Pancreas (tissue), 10 donors: ENCODE measurements around the gene LCN2. TPM values are rescaled to one million over a fixed set of nuclear protein-coding genes. Genes with fewer than 3 reads are reported as not detected.

Experiments
- ATAC-seq, 4 donors: fragments of 200-7000 bp; cut with Tn5 transposase; one replicate each; pipeline versions ENCODE4 v1.8.0 to v1.9.1; 2020; ENCODE audit warnings: mild to moderate bottlenecking in 4 of 4, moderate library complexity in 4 of 4
- DNase-seq, 6 donors: peaks; one replicate each; pipeline ENCODE4 v3.0.0-alpha.2; 2020
- FAIRE-seq: peaks from 2 replicates; lab custom pipeline; 2012; peaks lifted over from hg19 to GRCh38; lab: Jason Lieb, UNC
- H3K27ac ChIP-seq, 4 donors: fragments of 200-600 bp; sonication (generic); 1 replicate in 3 of 4; 2 replicates in 1 of 4; pipeline versions ENCODE4 v1.5.0 to v1.8.0; 2020
- H3K27me3 ChIP-seq, 4 donors: fragments of 200-600 bp; one replicate each; pipeline ENCODE4 v1.8.0; 2021
- H3K36me3 ChIP-seq, 3 donors: fragments of 200-600 bp; sonication (generic) in 1 of 3; one replicate each; pipeline versions ENCODE4 v1.5.0 to v1.8.0; 2020 to 2021
- H3K4me1 ChIP-seq, 3 donors: fragments of 200-600 bp; one replicate each; pipeline ENCODE4 v1.8.0; 2021
- H3K4me3 ChIP-seq, 4 donors: fragments of 200-600 bp; sonication (generic) in 2 of 4; one replicate each; pipeline versions ENCODE4 v1.5.0 to v1.8.0; 2020 to 2021
- H3K9me3 ChIP-seq, 4 donors: fragments of 200-600 bp; one replicate each; pipeline ENCODE4 v1.8.0; 2021
- CTCF ChIP-seq, 4 donors: fragments of 200-600 bp; sonication (generic) in 3 of 4; IDR thresholded peaks; one replicate each; pipeline versions ENCODE4 v1.5.0 to v1.8.0; 2021; ENCODE audit warnings: antibody characterized with exemption in 4 of 4
- WGBS, 2 donors: extraction: QIAGEN DNeasy Blood & Tissue Kit; methylation state at CpG; one replicate each; pipeline ENCODE4 v1.1.7; 2013; 5-methylcytosine and 5-hydroxymethylcytosine counted together
- intact Hi-C, 3 donors: fragments of 100-400 bp; cut with DNase I; formaldehyde crosslinking; loops; one replicate each; pipeline versions ENCODE4 v1.11.1 to v1.14.2; 2022
- polyA plus RNA-seq, 2 donors: library from polyadenylated mRNA; stranded (reverse); fragments of 200-250 nt; gene quantifications; one replicate each; pipeline ENCODE4 v1.2.3, GENCODE V29; 2013
- total RNA-seq, 6 donors: library from RNA; stranded (reverse); fragmentation: NEBNext Ultra II Directional in 4 of 6; extraction: Animal tissue kit (Norgen Biotek cat#: 25700) in 4 of 6; gene quantifications; one replicate each; pipeline versions ENCODE4 v1.2.1 to v1.2.4, GENCODE V29; 2021 to 2023
- donor health status: healthy with polysubstance abuse.
- donor health status: DM: no; HTN: no; CAD: no; lungs with moderate emphysema.
- donor health status: DM: no; HTN: no; CAD: no.
- donor health status: control.
- donor health status: control.
- donor health status: Bipolar disorder and iron deficiency.
- donor health status: DM: yes; HTN: yes; CAD: no.
- donor health status: DM: no; HTN: no; CAD: no.
- donor health status: DM: no; HTN: no; CAD: no.
- donor health status: DM: yes; HTN: yes; CAD: no.

Gene LCN2
- total and polyA plus RNA-seq, 8 donors = 6.3 to 158 (median 49.5) TPM

GRCh38 chr9:128164307-128164885 lies 15.1 kb downstream of the LCN2 start:
- H3K9me3 ChIP-seq = no peaks in the 10 kb centered on the region
- DNase-seq = no peak
- H3K27ac ChIP-seq = no peak overlapping the region
- 85% methylated on average over 14 of the region's 14 CpGs for WGBS, 2 donors
- intact Hi-C loops = no loop called here
- H3K4me1 ChIP-seq = peaks cover 0 to 13% (median 3%) of the 10 kb centered on the region in 3 donors
- ATAC-seq = no peak
- H3K36me3 ChIP-seq = peaks cover 0 to 42% (median 0%) of the 10 kb centered on the region in 3 donors
- H3K4me3 ChIP-seq = no peak overlapping the region
- no peak for FAIRE-seq
- H3K27me3 ChIP-seq = no peaks in the 10 kb centered on the region
- TF ChIP-seq CTCF (IDR thresholded peaks at IDR 0.05) = no peak

DNA sequence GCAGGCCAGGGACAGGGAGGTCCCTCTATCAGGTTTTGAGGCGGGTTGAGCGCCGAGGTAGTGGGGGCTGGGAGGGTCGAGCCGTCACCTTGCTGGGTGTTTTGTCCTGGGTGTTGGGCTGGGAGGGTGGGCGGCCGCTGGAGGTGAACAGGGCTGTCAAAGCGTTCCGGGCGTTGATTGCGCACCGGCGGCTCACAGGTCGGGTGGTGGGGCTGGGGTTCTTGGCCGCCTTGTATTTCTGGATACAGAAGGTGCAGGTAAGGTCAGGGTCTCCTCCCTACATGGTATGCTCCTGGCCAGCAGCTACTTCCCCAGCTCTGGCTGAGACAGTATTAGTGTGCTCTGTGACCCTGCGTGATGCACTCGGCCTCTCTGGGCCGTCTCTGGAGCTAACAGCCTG lies 16.9 kb downstream of the LCN2 start:
- ATAC-seq (no peak), FAIRE-seq (no peak), DNase-seq (no peak)
- H3K27me3 ChIP-seq = no peaks in the 10 kb centered on the region
- peaks cover 0 to 8% (median 3%) of the 10 kb centered on the region in 3 donors for H3K4me1 ChIP-seq
- no peak for TF ChIP-seq CTCF (IDR thresholded peaks at IDR 0.05)
- WGBS, 2 donors = 95 to 97% methylated on average over 18 of the region's 18 CpGs
- no peak overlapping the region for H3K4me3 ChIP-seq
- H3K9me3 ChIP-seq = no peaks in the 10 kb centered on the region
- no peak overlapping the region for H3K27ac ChIP-seq
- H3K36me3 ChIP-seq = peaks cover 0 to 48% (median 2%) of the 10 kb centered on the region in 3 donors
- intact Hi-C loops = no loop called here

DNA sequence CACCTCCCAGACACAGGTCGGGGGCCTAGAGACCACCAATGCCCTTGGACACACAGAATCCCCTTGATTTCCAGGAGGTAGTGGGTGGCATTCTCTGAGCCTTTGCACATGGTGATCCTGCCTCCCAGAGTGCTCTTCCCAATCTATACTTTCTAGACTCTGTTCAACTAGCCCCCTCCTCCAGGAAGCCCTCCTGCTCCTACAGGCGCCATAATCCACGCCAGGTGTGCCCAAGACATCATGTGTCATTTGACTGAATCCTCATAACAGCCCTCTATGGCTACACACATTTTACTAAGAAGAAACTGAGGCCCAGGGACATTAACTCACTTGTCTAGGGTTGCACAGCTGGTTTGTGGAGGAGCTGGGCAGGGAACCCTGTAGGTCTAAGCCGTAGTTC lies 18.0 kb downstream of the LCN2 start:
- no peak overlapping the region for H3K4me3 ChIP-seq
- no peaks in the 10 kb centered on the region for H3K27me3 ChIP-seq
- DNase-seq = no peak
- WGBS, 2 donors = 97 to 99% methylated on average over 4 of the region's 4 CpGs
- TF ChIP-seq CTCF (IDR thresholded peaks at IDR 0.05) = no peak
- H3K4me1 ChIP-seq = peaks cover 0 to 3% (median 0%) of the 10 kb centered on the region in 3 donors
- H3K27ac ChIP-seq = no peak overlapping the region
- no peak for ATAC-seq
- H3K9me3 ChIP-seq = no peaks in the 10 kb centered on the region
- peaks cover 0 to 48% (median 2%) of the 10 kb centered on the region in 3 donors for H3K36me3 ChIP-seq
- FAIRE-seq = no peak
- intact Hi-C loops = no loop called here

- TF ChIP-seq CTCF (IDR thresholded peaks at IDR 0.05) = no peak
- Histone ChIP-seq H3K27me3 (no peaks in the 10 kb centered on the region), H3K36me3 (peaks cover 0 to 48% (median 2%) of the 10 kb centered on the region in 3 donors), H3K4me3 (no peak overlapping the region), H3K27ac (no peak overlapping the region), H3K4me1 (no peaks in the 10 kb centered on the region), H3K9me3 (no peaks in the 10 kb centered on the region)
- ATAC-seq = no peak
- WGBS, 2 donors = 86 to 88% methylated on average over 8 of the region's 8 CpGs
- DNase-seq = no peak
- intact Hi-C loops = no loop called here
- no peak for FAIRE-seq
Measured at GRCh38 chr9:128168731-128169308, 19.6 kb downstream of the LCN2 start.

- Histone ChIP-seq H3K9me3 (no peaks in the 10 kb centered on the region), H3K27ac (no peak overlapping the region), H3K36me3 (peaks cover 0 to 48% (median 2%) of the 10 kb centered on the region in 3 donors), H3K4me1 (no peaks in the 10 kb centered on the region), H3K27me3 (no peaks in the 10 kb centered on the region), H3K4me3 (no peak overlapping the region)
- intact Hi-C loops = no loop called here
- FAIRE-seq = no peak
- ATAC-seq = no peak
- 82 to 85% methylated on average over 8 of the region's 8 CpGs for WGBS, 2 donors
- TF ChIP-seq CTCF (IDR thresholded peaks at IDR 0.05) = no peak
- DNase-seq = no peak
Measured at GRCh38 chr9:128169492-128169891, 20.2 kb downstream of the LCN2 start.
